OCI-LY3 (cell line): ENCODE results near the gene SCRN1.

Source experiments
- H2AFZ ChIP-seq: fragments of 200-600, 300-600 bp; shearing (Covaris generic); 2 replicates; pipeline ENCODE4 v1.6.0; 2014; ENCODE audit warnings: antibody characterized with exemption, low read depth, low read length
- H3K27ac ChIP-seq: fragments of 200-600, 300-600 bp; sonication (generic); 2 replicates; pipeline ENCODE4 v1.5.1; 2014; ENCODE audit warnings: mild to moderate bottlenecking, low read length, moderate library complexity, mixed read lengths
- H3K27me3 ChIP-seq: fragments of 200-600, 300-600 bp; sonication (generic); 2 replicates; pipeline ENCODE4 v1.6.1; 2014; ENCODE audit warnings: low read depth, low read length, mixed read lengths
- H3K36me3 ChIP-seq: fragments of 200-600, 300-600 bp; sonication (generic); replicated peaks from 2 replicates; pipeline ENCODE3; 2014; ENCODE audit warnings: low read depth, low read length, mixed read lengths
- H3K4me1 ChIP-seq: fragments of 300-600, 200-600 bp; sonication (generic); 2 replicates; pipeline ENCODE4 v1.6.1; 2014; ENCODE audit warnings: low read length, mixed read lengths
- H3K4me2 ChIP-seq: fragments of 200-600, 300-600 bp; sonication (generic); 2 replicates; pipeline ENCODE4 v1.6.1; 2014; ENCODE audit warnings: low read length, mixed read lengths
- H3K4me3 ChIP-seq: fragments of 300-600, 200-600 bp; sonication (generic); 2 replicates; pipeline ENCODE4 v1.5.1; 2014; ENCODE audit warnings: antibody characterized with exemption, mild to moderate bottlenecking, low read length, moderate library complexity
- H3K79me2 ChIP-seq: fragments of 300-600, 200-600 bp; shearing (Covaris generic); 2 replicates; pipeline ENCODE4 v1.6.1; 2014; ENCODE audit warnings: mild to moderate bottlenecking, low read length, mixed read lengths
- H3K9ac ChIP-seq: fragments of 300-600, 200-600 bp; shearing (Covaris generic); 2 replicates; pipeline ENCODE4 v1.6.0; 2014; ENCODE audit warnings: mild to moderate bottlenecking, low read length, moderate library complexity
- H3K9me3 ChIP-seq: fragments of 200-600, 300-600 bp; shearing (Covaris generic); 2 replicates; pipeline ENCODE4 v1.6.1; 2014; ENCODE audit warnings: low read length, mixed read lengths; ENCODE audit not compliant: insufficient read depth
- H4K20me1 ChIP-seq: fragments of 200-600, 300-600 bp; sonication (generic); 2 replicates; pipeline ENCODE4 v1.6.1; 2016; ENCODE audit warnings: low read length, mixed read lengths; ENCODE audit not compliant: insufficient read depth
- EZH2phosphoT487 ChIP-seq: fragments of 200-600 bp; shearing (Covaris generic); IDR thresholded peaks from 2 replicates; pipeline ENCODE4 v1.6.1; 2018; ENCODE audit warnings: antibody characterized with exemption, mixed run types, low read depth
- TF ChIP-seq, protein P1 (sequence below): fragments of 200-600, 300-600 bp; sonication (generic); IDR thresholded peaks from 2 replicates; pipeline ENCODE4 v1.5.1; 2014; ENCODE audit warnings: antibody characterized with exemption, low read length, low read depth

The SCRN1 gene

DNA sequence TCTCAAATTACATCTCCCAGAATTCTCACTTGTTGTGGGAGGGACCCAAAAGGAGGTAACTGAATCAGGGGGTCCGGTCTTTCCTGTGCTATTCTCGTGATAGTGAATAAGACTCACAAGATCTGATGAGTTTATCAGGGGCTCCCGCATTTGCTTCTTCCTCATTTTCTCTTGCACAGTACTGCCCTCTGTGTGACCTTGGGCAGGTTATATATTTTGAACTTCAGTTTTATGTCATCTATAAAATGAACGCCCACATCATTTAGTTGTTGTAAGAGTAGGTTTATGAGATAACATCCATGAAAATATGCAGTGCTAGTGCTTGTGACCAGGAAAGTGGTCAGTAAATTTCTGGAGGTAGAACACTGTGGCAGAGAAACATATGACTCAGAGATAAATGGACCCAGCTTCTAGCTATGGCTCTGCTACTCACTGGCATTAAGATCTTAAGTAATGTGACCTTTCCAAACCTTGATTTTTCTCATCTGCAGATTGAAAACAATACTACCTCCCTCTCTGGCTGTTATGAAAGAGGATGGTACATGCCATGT lies 44.3 kb downstream of the SCRN1 start:
- Histone ChIP-seq H3K9me3 (no peaks in the 10 kb centered on the region), H2AFZ (no peak overlapping the region), H3K4me1 (no peaks in the 10 kb centered on the region), H3K79me2 (no peaks in the 10 kb centered on the region), H3K4me3 (no peak overlapping the region), H3K4me2 (no peak overlapping the region), H4K20me1 (no peaks in the 10 kb centered on the region), H3K27ac (no peak overlapping the region), H3K36me3 (no peaks in the 10 kb centered on the region), H3K27me3 (no peaks in the 10 kb centered on the region), H3K9ac (no peak overlapping the region)
- no peak for TF ChIP-seq EZH2phosphoT487
- TF ChIP-seq, protein P1, sequence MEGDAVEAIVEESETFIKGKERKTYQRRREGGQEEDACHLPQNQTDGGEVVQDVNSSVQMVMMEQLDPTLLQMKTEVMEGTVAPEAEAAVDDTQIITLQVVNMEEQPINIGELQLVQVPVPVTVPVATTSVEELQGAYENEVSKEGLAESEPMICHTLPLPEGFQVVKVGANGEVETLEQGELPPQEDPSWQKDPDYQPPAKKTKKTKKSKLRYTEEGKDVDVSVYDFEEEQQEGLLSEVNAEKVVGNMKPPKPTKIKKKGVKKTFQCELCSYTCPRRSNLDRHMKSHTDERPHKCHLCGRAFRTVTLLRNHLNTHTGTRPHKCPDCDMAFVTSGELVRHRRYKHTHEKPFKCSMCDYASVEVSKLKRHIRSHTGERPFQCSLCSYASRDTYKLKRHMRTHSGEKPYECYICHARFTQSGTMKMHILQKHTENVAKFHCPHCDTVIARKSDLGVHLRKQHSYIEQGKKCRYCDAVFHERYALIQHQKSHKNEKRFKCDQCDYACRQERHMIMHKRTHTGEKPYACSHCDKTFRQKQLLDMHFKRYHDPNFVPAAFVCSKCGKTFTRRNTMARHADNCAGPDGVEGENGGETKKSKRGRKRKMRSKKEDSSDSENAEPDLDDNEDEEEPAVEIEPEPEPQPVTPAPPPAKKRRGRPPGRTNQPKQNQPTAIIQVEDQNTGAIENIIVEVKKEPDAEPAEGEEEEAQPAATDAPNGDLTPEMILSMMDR: no peak

DNA sequence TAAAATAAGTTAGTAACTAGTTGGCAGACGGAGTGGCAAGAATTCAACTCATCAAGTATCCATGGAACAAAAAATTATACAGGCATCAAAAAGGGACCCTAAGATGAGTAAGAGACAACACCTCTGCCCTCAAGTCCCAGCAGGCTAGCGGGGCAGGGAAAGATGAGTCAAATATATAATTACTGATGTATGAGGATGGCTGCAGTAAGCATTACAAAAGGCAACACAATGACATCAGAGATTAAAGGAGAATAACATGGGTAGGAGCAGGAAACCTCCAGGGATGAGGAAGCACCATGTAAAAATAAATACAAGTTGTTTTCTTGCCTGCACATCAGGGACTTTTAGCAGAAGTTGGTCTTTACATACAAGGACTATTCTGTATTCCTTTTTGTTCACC lies 49.4 kb downstream of the SCRN1 start:
- Histone ChIP-seq H3K27me3 (no peaks in the 10 kb centered on the region), H2AFZ (no peak overlapping the region), H3K4me2 (no peak overlapping the region), H3K4me3 (no peak overlapping the region), H3K79me2 (no peaks in the 10 kb centered on the region), H3K9ac (no peak overlapping the region), H3K9me3 (no peaks in the 10 kb centered on the region), H3K36me3 (peaks cover 2% of the 10 kb centered on the region), H3K27ac (no peak overlapping the region), H3K4me1 (no peaks in the 10 kb centered on the region), H4K20me1 (no peaks in the 10 kb centered on the region)
- TF ChIP-seq, protein P1: no peak
- TF ChIP-seq EZH2phosphoT487: no peak

DNA sequence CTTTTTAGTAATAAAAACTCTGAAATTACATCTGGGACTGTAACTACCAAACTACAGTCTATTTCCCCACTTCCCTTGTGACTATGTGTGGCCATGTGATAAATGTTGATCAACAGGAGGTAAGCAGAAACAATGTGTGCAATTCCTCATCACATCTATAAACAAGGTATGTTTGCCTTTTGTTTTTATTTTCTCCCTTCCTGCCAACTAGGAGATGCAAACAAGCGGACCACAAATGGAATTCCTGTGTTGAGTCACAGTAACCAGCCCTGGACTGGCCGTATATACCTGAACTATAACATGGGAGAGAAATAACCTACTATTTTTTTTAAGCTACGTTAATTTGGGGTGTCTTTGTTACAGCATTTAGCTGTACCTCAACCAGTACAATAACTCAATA lies 52.5 kb downstream of the SCRN1 start:
- no peak overlapping the region for H3K9ac ChIP-seq
- no peak overlapping the region for H2AFZ ChIP-seq
- H3K9me3 ChIP-seq: no peaks in the 10 kb centered on the region
- H3K79me2 ChIP-seq: no peaks in the 10 kb centered on the region
- TF ChIP-seq, protein P1: no peak
- no peak for TF ChIP-seq EZH2phosphoT487
- no peaks in the 10 kb centered on the region for H3K27me3 ChIP-seq
- H4K20me1 ChIP-seq: no peaks in the 10 kb centered on the region
- H3K27ac ChIP-seq: no peak overlapping the region
- H3K36me3 ChIP-seq: peaks cover 2% of the 10 kb centered on the region
- no peak overlapping the region for H3K4me2 ChIP-seq
- no peaks in the 10 kb centered on the region for H3K4me1 ChIP-seq
- no peak overlapping the region for H3K4me3 ChIP-seq

DNA sequence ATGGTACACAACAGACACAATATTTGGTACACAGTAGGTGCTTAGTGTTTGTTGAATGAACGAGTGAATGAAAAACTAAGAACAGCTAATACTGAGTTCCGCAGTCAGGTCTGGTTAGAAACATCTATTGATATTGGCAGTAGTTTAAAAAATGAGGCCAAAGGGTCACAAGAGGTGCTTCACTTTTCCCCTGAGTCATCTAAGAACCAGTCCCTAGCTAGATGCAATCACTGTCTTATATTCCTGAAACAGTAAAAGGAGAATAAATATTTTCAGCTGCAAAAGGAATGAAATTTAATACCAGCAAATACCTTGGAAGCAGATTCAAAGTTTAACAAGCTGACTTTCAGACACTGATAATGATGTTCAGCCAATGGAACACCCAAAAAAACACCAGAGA lies 54.5 kb downstream of the SCRN1 start:
- H3K9ac ChIP-seq: no peak overlapping the region
- H3K9me3 ChIP-seq: no peaks in the 10 kb centered on the region
- no peak overlapping the region for H3K4me3 ChIP-seq
- H3K4me2 ChIP-seq: no peak overlapping the region
- no peaks in the 10 kb centered on the region for H4K20me1 ChIP-seq
- no peaks in the 10 kb centered on the region for H3K4me1 ChIP-seq
- no peaks in the 10 kb centered on the region for H3K27me3 ChIP-seq
- H3K27ac ChIP-seq: no peak overlapping the region
- no peak for TF ChIP-seq EZH2phosphoT487
- TF ChIP-seq, protein P1: no peak
- peaks cover 2% of the 10 kb centered on the region for H3K36me3 ChIP-seq
- H3K79me2 ChIP-seq: no peaks in the 10 kb centered on the region
- H2AFZ ChIP-seq: no peak overlapping the region
